MV-4-11 (cell line): ENCODE results near the gene PIAS1.
"Not testable (repeated sequence)": the region's sequence is repeated elsewhere in the genome, so short reads cannot be mapped to it uniquely, and the experiment has no call there.

Source experiments
- DNase-seq: peaks from one replicate; lab custom pipeline; 2025; lab: John Stamatoyannopoulos, UW

The PIAS1 gene

GRCh38 chr15:68204361-68204760 lies 150.2 kb downstream of the PIAS1 start:
- DNase-seq = no peak

GRCh38 chr15:68204776-68205557 lies 150.9 kb downstream of the PIAS1 start, which contains the start of gene CALML4:
Gene CALML4 (minus strand): TSS chr15:68205332. CDS start chr15:68205247, 85 bp downstream.
- DNase-seq = peak; percentile 14

GRCh38 chr15:68205558-68205944 lies 151.4 kb downstream of the PIAS1 start:
- no peak for DNase-seq

GRCh38 chr15:68205954-68206539 lies 151.9 kb downstream of the PIAS1 start:
- DNase-seq = peak; percentile 83

GRCh38 chr15:68206711-68207151 lies 152.6 kb downstream of the PIAS1 start:
- DNase-seq = no peak

GRCh38 chr15:68207176-68207935 lies 153.2 kb downstream of the PIAS1 start:
- DNase-seq = no peak

- DNase-seq = no peak
Observed at GRCh38 chr15:68208136-68208535, 154.0 kb downstream of the PIAS1 start.

- no peak for DNase-seq
Observed at GRCh38 chr15:68208636-68209240, 154.6 kb downstream of the PIAS1 start.

- no peak for DNase-seq
Observed at GRCh38 chr15:68209272-68209671, 155.2 kb downstream of the PIAS1 start.

GRCh38 chr15:68209735-68210408 lies 155.8 kb downstream of the PIAS1 start:
- DNase-seq = no peak

GRCh38 chr15:68210409-68210756 lies 156.3 kb downstream of the PIAS1 start:
- no peak for DNase-seq

GRCh38 chr15:68210821-68211655 lies 156.9 kb downstream of the PIAS1 start:
- no peak for DNase-seq

GRCh38 chr15:68211656-68212320 lies 157.7 kb downstream of the PIAS1 start:
- no peak for DNase-seq

GRCh38 chr15:68213491-68213845 lies 159.4 kb downstream of the PIAS1 start:
- not testable (repeated sequence) for DNase-seq

- DNase-seq = no peak
Observed at GRCh38 chr15:68213991-68214837, 160.1 kb downstream of the PIAS1 start.

GRCh38 chr15:68214838-68215254 lies 160.7 kb downstream of the PIAS1 start:
- DNase-seq = peak; percentile 57

- DNase-seq = no peak
Observed at GRCh38 chr15:68217341-68217740, 163.2 kb downstream of the PIAS1 start.

GRCh38 chr15:68218331-68218730 lies 164.2 kb downstream of the PIAS1 start:
- DNase-seq = no peak
